ENCODE results near the gene SPAM1. TPM values are rescaled to one million over a fixed set of nuclear protein-coding genes. Genes with fewer than 3 reads are reported as not detected.

Gene SPAM1
- total RNA-seq, 4 donors from 2014 or later, result not detected

- H3K27me3 ChIP-seq, result no peaks in the 10 kb centered on the region
- TF ChIP-seq, protein P1, sequence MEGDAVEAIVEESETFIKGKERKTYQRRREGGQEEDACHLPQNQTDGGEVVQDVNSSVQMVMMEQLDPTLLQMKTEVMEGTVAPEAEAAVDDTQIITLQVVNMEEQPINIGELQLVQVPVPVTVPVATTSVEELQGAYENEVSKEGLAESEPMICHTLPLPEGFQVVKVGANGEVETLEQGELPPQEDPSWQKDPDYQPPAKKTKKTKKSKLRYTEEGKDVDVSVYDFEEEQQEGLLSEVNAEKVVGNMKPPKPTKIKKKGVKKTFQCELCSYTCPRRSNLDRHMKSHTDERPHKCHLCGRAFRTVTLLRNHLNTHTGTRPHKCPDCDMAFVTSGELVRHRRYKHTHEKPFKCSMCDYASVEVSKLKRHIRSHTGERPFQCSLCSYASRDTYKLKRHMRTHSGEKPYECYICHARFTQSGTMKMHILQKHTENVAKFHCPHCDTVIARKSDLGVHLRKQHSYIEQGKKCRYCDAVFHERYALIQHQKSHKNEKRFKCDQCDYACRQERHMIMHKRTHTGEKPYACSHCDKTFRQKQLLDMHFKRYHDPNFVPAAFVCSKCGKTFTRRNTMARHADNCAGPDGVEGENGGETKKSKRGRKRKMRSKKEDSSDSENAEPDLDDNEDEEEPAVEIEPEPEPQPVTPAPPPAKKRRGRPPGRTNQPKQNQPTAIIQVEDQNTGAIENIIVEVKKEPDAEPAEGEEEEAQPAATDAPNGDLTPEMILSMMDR (IDR thresholded peaks at IDR 0.05), result no peak
- no peak for TF ChIP-seq EP300 (IDR thresholded peaks at IDR 0.05)
- TF ChIP-seq POLR2A (IDR thresholded peaks at IDR 0.05), result no peak
- TF ChIP-seq POLR2AphosphoS5 (IDR thresholded peaks at IDR 0.05), result no peak
- no peak overlapping the region for H3K4me3 ChIP-seq
- WGBS, result 71% methylated on average over 2 of the region's 2 CpGs
- DNase-seq (ENCODE audit: low spot score in 2 of 2), result no peak
- no peaks in the 10 kb centered on the region for H3K36me3 ChIP-seq
- no peaks in the 10 kb centered on the region for H3K4me1 ChIP-seq
- no peak overlapping the region for H3K27ac ChIP-seq
- H3K9me3 ChIP-seq, result no peaks in the 10 kb centered on the region
Observed at GRCh38 chr7:123936388-123936787, 11.3 kb downstream of the SPAM1 start.

DNA sequence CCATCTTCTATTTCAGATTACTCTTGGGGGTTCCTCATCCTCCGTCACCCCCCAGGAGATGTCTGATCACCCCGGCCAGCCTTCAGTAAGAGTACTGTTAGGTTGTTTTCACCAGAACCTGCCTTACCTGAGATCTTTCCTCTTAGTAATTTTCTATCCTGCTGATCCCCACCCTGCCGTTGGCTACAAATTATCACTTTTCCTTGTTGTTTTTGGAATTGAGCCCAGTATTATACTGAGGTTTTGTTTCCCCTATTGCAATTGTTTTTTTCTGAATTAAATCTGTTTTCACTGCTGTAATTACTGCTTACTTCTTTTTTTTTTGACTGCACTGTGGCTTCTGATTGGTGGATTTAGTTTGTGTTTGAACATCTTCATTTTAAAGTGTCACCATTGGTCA, 14.7 kb downstream of the SPAM1 start:
- no peaks in the 10 kb centered on the region for H3K9me3 ChIP-seq
- WGBS, result 36% methylated on average over 3 of the region's 3 CpGs
- no peak overlapping the region for H3K4me3 ChIP-seq
- no peaks in the 10 kb centered on the region for H3K4me1 ChIP-seq
- H3K27me3 ChIP-seq, result no peaks in the 10 kb centered on the region
- H3K27ac ChIP-seq, result no peak overlapping the region
- no peak for TF ChIP-seq EP300 (IDR thresholded peaks at IDR 0.05)
- TF ChIP-seq, protein P1 (IDR thresholded peaks at IDR 0.05), result no peak
- DNase-seq (ENCODE audit: low spot score in 2 of 2), result no peak
- no peaks in the 10 kb centered on the region for H3K36me3 ChIP-seq

- no peak overlapping the region for H3K27ac ChIP-seq
- TF ChIP-seq, protein P1 (IDR thresholded peaks at IDR 0.05), result no peak
- 38% methylated on average over 3 of the region's 3 CpGs for WGBS
- H3K4me1 ChIP-seq, result no peaks in the 10 kb centered on the region
- H3K9me3 ChIP-seq, result no peaks in the 10 kb centered on the region
- no peaks in the 10 kb centered on the region for H3K36me3 ChIP-seq
- H3K27me3 ChIP-seq, result no peaks in the 10 kb centered on the region
- no peak overlapping the region for H3K4me3 ChIP-seq
- DNase-seq (ENCODE audit: low spot score in 2 of 2), result no peak
Observed at GRCh38 chr7:123941391-123942180, 16.5 kb downstream of the SPAM1 start.

DNA sequence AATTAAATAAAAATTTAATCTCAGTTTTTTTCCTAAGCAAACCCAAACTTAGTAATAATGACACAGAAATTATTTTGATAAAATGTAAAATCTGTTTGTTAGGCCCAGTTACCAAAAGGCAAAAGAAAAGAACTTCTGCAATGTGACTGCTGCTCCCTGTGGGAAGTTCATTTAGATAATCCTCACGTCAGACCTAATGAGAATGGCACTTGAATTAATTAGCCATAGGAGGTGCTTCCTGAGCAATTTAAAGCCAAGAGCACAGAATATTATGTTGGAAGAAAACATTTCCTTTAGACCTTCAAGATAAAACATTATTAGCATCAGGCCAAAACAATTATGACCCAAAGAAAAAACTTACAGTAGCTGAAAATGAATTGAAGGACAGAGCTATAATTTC, 19.4 kb downstream of the SPAM1 start:
- TF ChIP-seq POLR2AphosphoS5 (IDR thresholded peaks at IDR 0.05), result no peak
- TF ChIP-seq, protein P1 (IDR thresholded peaks at IDR 0.05), result no peak
- TF ChIP-seq POLR2A (IDR thresholded peaks at IDR 0.05), result no peak
- no peak for TF ChIP-seq EP300 (IDR thresholded peaks at IDR 0.05)
- Histone ChIP-seq H3K27ac (no peak overlapping the region), H3K4me3 (no peak overlapping the region), H3K27me3 (no peaks in the 10 kb centered on the region), H3K9me3 (no peaks in the 10 kb centered on the region), H3K36me3 (no peaks in the 10 kb centered on the region), H3K4me1 (no peaks in the 10 kb centered on the region)
- no peak for DNase-seq (ENCODE audit: low spot score in 2 of 2)
- 25% methylated on average over 1 of the region's 1 CpG for WGBS

GRCh38 chr7:123945938-123946337, 20.9 kb downstream of the SPAM1 start:
- Histone ChIP-seq H3K9me3 (no peaks in the 10 kb centered on the region), H3K27ac (no peak overlapping the region), H3K4me3 (no peak overlapping the region), H3K36me3 (no peaks in the 10 kb centered on the region), H3K27me3 (no peaks in the 10 kb centered on the region), H3K4me1 (no peaks in the 10 kb centered on the region)
- 24% methylated on average over 1 of the region's 1 CpG for WGBS
- no peak for DNase-seq (ENCODE audit: low spot score in 2 of 2)
- TF ChIP-seq, protein P1 (IDR thresholded peaks at IDR 0.05), result no peak
- TF ChIP-seq EP300 (IDR thresholded peaks at IDR 0.05), result no peak
- no peak for TF ChIP-seq POLR2AphosphoS5 (IDR thresholded peaks at IDR 0.05)
- TF ChIP-seq POLR2A (IDR thresholded peaks at IDR 0.05), result no peak
